ENCODE measurements around the gene DPYSL3.
"Not testable (repeated sequence)": the region's sequence is repeated elsewhere in the genome, so short reads cannot be mapped to it uniquely, and the experiment has no call there.

The DPYSL3 gene

DNA sequence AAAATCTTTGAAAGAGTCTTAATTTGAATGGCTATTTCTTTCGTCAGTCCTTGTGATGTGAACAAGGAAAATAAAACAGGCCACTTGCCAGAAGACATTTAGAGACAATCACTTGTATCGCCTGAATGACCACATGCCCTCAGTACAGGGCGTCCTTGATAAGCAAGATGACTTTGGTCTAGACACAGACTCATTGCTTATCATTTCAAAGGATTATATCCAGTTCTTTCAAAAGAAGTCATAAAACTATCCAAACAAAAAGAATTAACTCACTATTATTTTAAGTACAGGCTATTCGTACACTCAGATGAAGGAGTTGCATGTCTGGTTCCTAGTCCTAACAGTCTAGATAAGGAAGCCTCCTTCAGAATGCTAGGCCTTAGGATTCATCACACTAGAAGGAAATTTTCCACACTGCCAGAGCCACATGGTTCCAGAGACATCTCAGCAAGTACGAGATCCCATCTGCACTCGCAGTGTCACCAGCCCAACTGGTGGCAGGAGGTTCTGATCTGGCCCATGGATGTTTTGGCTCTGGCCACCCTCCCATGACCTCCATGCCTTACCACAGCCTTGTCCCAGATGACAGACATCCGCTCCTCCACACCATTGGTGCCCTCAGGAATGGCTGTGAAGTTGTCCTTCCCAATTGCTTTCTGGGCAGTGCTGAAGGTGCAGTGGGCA, 109.6 kb downstream of the DPYSL3 start:
- DNase-seq = no peak

DNA sequence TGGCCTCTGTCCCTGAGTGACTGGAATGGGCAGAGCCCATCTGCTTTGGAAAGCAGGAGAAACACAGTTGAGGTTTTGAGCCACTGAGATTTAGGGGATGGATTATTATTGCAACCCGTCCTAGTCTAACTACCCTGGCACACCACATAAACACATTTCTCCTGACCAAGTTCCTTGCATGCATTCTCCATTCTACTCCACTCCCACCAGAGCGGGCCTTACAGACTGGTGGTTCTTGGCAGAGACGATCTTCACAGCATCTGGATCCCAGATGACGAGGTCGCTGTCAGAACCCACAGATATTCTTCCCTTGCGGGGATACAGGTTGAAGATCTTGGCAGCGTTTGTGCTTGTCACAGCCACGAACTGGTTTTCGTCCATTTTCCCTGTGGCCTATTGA, 111.0 kb downstream of the DPYSL3 start:
- DNase-seq = no peak

DNA sequence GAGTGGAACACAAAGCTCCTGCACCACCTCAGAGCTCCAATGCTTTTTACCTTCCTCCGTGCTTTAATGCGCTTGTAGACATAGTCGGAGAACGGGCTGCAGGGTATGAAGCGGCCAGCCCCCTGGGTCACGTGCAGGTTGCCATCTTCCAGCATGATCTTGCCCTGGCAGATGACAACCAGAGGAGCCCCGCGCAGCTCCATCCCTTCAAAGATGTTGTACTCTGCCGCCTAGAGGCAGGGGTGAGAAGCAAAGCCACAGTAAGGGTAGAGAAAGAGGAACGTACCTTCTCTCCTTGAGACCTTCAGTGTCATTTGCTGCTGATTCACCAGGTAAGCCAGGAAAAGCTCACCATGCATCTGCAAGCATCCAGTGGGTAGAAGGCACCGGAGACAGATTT, 112.3 kb downstream of the DPYSL3 start:
- peak; percentile 26 for DNase-seq

DNA sequence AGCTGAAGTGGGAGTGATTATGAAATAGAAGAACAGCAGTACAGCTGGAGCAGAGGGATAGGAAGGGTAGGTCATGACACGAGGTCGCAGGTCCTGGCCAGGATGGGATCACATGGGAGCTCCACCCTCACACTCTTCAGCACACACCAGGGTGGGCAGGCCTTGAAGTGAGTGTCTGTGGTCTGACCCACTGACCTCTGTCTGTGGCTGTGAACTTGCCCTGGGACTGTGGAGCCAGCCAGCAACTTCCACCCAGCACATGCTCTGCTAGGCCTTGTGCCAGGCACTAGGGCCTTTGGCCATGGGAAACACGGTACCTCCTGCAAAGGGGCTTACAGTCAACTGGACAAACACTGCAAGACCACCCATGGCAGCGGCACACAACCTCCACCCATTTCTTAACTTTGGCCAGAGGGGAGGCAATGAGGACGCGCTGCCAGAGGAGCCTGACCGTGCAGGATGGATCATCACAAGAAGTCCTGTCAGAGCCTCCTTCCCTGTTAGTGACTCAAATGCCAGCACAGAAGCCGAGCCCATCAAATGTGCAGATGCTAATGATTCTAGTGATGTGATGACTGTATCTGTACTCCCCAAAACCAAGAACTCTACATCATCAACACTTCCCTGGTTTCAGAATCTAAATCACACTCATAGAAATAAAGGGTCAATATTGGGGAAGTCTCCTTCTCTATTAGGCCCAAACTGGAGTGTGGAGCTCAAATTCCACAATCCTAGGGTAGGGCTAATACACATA, 113.6 kb downstream of the DPYSL3 start:
- DNase-seq = no peak

DNA sequence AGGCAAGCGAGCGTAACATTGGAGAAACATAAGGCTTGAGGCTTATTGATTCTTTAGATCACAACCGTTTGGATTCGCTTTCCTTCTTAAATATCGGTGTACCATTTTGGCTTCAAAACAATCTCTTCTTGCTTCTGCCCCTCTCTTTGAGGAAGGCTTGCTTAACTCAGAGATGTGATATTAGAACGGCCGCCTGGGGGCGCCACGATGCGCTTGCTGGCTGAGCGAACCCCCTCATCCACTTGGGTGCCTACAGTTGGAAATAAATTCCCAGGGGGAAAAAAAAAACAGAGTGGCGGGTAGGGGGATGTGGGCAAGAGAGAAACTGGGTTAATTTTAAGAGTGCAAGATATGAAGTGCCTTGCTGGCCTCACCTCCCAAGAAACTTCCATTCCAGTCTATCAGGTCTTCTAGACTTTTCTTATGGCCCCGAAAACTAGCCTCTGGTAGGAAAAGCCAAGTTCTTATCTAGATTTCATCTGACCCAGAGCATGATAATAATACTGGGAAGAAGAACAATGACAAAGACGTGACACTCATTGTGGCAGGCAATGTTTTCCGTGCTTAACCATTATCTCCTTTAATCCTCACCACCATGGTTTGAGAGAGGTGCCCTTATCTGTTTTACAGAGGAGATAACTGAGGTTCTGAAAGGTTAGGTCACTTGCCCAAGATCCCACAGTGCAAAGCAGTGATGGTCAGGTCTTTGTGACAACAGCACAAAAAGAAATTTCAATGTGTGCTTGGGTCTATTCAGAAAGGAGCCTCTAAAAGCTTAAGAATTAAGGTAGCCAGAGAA, 115.8 kb downstream of the DPYSL3 start:
- DNase-seq = peak; percentile 47

DNA sequence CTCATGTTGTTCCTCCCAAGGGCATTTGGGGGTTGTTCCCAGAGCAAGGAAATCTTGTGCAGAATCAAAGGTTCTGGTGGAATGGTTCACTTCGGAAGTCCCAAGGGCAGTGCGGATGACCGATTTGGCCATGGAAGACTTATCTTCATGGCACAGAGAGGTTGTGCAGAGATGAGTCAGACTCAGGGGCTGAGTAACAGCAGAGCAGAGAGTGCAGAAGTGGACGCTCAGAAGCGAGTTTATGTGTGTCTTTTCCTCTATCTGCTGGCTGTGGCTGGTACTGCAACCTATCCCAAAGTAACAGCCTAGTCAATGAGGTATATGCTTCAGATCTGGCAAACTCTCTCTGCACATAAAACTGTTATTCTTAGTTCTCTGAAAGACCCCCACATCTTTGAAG, 118.1 kb downstream of the DPYSL3 start:
- peak; percentile 70 for DNase-seq

DNA sequence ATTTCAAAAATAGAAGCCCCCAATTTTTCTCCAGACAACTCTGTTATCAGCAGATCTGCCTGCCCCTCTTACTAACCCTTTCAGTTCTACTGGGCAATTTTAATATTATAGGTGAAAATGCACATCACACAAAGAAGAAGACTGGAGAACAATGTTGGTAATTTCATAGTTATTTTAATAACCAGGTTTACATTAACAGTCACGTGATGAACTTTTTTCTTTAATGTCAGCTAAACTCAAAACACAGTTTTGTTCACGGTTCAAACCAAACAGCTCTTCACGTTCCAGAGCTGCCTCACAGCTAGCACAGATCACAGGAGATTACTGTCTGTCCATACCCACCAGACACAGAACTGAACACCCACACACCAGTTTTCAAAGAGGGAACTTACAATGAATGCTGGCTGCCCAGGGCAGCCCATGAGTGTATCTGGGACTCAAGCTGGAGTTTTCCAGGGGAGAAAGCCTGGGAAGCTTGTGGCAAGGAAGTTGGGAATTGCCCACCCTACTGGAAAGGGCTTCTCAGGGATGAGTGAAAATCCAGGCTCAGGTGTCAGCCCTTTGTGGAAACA, 119.1 kb downstream of the DPYSL3 start:
- DNase-seq = no peak

DNA sequence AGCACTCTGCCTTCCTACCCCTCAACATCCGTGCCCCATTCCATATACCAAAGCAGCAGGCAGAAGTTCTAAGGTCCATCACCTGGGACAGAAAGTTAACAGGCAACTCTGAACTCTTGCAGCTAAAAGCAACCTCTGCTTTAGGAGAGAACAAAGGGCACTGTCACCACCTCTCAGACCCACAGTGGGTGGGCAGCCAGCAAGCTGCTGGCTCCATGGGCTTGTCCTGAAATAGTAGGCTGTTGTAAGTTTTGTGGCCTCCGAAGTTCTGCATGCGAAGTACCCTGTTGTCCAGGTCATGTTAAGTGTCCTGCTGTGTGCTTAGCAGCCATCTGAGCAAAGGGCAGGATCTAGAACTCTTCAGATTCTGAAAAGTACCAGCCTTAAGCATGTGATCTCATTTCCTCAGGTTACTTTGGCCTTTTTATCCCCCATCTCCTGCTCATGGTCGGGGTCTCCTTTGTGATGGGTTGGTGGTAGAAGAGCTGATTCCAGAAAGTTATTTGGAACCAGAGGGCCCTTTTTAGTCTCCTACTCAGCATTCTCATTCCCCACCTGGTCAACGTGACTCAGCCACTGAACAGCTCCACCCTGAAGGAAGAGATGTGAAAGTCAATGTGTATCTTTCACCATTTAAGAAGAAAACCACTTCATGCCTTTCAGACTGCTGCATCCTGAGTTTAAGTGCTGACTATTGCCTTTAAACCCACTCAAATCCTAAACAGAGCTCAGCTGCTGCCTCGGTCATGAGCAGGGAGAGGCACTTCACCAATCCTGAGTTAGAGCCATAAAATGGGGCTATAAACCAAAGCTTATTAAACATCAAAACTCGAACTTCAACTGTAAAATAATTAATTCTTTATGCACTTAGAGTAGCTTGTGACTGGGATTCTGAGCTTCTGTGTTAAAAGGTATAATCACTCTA, 121.4 kb downstream of the DPYSL3 start:
- no peak for DNase-seq

DNA sequence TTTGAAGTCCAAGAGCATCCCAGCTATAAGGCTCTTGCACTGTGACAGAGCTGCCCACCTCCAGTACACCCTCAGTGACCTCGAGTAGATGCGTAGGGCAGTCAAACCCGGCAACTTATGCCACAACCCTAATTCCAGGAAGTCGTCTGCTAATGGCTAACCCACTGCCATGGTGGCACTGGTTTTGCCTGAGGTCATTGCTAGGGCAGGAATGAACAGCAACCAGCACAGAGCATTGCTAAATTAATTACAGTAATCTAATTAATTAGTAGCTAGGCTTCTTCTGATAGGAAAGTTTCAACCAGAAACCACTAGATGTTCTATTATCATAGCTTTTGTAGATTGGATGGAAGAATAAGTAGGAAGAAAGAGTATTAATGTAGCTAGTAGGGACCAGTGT, 122.8 kb downstream of the DPYSL3 start:
- DNase-seq = no peak

DNA sequence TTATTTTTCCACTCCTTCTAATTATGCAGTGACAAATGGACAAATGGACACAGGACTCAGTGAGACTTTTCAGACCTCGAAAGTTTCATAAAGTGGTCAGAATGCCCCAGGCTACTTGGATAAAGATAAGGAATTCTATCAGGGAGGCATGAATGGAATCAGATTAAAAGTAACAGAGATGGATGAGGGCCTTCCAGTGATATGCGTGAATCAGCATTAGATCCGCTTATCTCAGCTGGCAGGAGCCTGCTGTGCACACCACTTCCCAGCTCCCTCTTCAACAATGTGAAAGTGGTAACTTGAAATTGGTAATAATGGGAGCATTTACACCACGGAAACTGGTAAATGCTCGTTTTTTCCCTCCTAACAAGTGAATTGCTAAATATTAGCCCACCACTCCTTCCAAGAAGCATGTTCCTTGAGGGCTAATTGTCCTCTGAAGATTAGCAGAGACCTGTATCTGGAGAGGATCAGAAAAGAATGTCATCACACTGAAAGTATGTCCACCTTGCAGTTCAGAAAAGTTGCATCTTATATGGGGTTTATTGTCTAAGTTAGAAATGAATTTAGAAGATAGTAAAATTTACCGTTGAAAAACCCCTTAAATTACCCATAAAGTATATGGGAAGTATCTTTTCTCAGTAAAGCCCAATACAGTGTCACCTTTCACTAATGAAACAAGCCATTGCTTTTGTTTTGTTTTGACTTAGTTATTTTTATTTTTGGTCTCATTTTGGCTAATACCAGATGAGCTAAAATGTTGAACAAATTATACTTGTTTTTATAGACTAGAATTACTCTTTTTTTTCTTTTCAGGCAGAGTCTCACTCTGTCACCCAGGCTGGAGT, 125.3 kb downstream of the DPYSL3 start:
- DNase-seq = no peak

DNA sequence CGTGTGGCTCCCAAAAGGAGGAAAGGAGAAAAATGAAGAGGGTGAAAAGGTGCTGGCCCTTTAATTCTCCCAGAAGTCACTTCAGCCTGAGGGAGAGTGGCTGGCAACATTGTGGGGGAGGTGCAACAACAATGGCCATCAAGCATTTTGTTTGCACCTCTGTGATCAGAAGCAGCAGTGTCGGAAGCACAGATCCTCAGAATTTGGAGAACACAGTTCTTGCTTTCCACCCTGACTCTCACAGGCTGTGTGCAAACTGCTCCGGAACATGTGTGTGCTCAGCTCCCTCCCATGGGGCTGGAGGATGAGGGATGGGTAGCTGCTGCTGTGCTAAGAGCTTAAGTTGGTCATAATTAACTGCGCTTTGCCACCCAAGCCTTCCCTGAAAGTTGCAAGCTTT, 127.1 kb downstream of the DPYSL3 start:
- no peak for DNase-seq

DNA sequence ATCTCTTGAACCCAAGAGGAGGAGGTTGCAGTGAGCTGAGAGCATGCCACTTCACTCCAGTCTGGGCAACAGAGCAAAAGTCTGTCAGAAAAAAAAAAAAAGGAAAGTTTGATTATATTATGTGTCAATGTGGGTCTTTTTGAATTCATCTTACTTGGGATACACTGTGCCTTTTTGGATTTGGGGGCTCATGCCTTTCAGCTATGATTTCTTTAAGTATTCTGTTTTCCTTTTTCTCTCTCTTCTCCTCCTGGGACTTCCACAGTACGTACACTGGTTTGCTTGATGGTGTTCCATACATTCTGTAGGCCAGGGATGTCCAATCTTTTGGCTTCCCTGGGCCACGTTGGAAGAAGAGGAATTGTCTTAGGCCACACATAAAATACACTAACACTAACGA, 128.3 kb downstream of the DPYSL3 start:
- no peak for DNase-seq

DNA sequence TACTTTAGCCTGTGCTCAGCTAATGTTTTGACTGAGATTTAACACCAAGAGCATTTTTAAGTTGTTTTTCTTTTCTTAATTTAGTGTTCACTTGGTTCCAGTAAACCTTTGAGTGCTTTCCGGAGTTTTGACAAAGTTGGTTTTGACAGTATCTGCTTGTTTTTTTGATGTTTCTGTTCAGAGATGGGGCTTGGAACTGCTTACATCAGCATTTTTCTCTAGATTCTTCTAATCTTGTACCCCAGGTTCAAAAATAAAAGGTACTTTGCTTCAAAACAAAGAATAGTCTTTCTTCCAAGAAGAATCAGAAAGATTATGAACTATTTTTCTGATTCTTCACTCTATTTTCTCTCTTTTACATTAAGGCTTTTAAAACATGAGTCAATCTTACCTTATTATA, 132.2 kb downstream of the DPYSL3 start:
- DNase-seq = no peak

DNA sequence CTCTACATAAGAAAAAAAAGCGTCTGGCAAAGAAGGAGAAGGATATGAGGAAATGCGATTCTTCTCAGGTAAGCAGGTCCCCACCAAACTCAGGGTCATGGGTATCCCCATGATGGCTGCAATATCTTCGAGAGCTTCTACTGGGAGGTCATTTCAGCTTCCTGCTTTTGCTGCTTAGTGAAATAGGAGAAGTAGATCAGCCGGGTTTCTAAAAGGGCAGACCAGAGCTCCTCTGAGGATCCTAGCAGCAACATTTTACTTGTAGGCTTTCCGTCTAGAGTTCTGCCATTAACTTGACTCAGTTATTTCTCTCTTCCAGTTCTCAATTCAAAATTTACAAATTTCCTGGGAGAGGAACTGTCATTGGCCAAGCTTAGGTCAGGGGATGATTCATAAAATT, 134.7 kb downstream of the DPYSL3 start:
- peak; percentile 13 for DNase-seq

DNA sequence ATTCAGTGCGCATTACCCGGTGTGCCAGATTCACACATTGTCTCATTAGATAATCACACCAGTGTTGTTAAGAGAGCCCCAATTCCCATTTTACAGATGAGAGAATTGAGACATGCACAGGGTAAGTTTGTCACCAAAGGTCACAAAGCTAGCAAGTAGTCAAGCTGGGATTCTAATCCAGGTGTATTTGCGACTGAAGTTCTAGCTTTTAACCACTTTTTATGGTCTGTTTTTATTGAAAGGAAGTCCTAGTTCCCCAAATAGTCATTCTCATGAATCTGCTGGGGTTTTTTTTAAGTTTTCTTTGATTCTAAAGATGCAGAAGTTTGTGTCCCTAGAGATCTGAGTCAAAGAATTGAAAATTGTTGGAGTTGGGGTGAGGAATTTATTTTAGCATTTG, 136.5 kb downstream of the DPYSL3 start:
- DNase-seq = no peak

DNA sequence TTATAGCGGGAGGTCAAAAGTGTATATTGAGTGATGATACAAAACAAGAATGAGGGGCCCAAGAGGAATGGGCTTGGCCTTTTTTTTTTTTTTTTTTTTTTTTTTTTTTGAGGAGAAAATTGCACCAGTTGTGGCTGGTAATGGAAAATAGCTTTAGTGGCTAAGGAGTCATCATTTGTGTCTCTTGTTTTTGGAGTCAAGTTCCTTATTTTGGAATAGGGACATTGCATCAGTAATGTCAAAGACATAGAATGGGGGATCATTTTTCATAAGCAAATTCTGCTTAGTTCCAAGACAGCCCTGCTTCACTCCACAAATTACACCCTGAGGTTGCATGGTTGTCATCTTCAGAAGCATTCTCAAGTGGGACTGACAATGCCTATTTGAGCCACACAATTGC, 137.7 kb downstream of the DPYSL3 start:
- DNase-seq = no peak

DNA sequence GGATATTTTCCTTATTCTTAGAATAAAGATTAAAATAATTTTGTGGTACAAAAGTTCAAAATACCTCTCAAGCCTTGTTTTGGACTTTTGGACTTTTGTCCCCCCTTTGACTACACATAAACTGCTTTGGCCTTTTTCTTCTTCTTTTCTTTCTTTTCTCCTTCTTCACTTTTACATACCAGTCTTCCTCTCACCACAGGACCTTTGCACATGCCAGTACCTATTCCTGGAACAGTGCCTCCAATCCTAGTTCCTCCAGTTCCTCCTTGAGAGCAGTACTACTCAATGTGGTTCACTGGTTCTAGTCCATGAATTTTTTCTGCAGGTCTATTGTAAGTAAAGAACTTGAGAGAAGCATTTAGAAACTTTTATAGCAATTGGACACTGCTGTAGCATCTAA, 138.6 kb downstream of the DPYSL3 start:
- DNase-seq = no peak

DNA sequence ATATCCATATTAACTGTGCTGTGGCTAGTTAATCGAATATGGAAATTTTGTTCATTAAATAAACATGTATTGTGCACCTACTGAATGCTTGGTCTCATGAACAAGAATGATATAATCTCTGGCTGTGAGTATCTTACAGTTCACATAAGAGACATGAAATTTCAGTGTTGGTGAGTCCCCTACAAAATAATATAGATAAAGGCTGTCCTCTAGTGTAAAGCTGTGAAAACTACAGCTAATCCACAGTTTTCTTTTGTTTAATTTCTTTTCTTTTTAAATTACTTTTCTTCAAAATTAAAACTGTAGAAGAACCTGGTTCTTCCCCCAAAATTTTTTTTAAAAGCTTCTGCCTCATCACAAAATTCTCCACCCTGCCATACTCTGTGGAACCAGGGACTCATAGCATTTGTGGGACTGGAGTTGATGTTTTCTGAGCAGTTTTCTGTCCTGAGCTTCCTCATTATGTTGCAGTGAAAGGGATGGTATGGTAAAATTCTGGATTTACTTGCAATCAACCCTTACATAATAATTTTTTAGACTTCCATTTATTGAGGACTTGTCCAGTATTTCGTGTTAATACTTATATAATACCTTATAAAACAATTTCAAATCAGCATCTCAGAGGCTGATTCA, 140.0 kb downstream of the DPYSL3 start:
- DNase-seq = peak; percentile 46

DNA sequence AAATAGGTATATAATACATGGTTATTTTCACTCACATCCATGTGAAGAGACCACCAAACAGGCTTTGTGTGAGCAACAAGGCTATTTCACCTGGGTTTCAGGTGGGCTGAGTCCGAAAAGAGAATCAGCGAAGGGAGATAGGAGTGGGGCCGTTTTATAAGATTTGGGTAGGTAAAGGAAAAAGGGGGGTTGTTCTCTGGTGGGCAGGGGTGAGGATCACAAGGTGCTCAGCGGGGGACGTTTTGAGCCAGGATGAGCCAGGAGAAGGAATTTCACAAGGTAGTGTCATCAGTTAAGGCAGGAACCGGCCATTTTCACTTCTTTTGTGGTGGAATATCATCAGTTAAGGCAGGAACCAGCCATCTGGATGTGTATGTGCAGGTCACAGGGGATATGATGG, 142.5 kb downstream of the DPYSL3 start:
- not testable (repeated sequence) for DNase-seq

DNA sequence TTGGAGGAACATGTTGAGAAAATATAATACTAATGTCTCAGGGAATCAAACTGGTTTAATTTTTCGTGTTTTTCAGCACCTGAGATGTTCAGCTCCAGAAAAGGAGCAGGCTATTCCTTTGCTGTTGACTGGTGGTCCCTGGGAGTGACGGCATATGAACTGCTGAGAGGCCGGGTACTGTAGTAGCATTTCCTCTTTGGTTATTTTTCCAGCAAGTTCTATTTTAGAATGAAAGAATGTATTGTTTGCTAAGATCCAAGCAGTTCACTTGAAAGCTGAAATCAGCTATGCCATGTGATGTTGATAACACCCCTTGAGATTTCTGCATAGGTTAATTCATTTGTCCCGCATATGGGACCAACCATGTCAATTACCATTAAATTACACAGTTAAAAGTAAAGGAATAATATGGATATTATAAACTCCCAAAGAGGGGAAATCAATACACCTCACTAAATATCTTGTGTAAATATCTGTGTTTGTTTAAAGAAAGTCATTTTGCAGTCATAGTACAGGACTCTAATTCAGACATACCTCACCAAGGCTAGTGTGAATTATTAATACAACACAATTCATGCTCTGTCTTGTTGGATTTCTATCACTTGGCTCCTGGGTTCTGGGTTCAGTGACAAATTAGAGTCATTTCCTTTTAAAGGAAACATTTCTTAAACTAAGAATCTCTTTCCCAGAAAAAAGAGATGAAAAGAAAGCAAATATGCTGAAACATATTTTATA, 148.3 kb downstream of the DPYSL3 start:
- no peak for DNase-seq

Data from hematopoietic multipotent progenitor cell treated with erythropoietin and hydrocortisone succinate and interleukin-3 and kit ligand, for 4 days (in vitro differentiated cells).